C4-2B (cell line): ENCODE measurements around the gene FSIP2.

Source experiments
- ZFX ChIP-seq: fragments of 450-650 bp; IDR thresholded peaks from 2 replicates; pipeline ENCODE4 v1.6.1; 2017
- TF ChIP-seq, protein P1 (sequence below): fragments of 450-650 bp; conservative IDR thresholded peaks from 2 replicates; pipeline ENCODE4 v1.5.1; 2017; ENCODE audit warnings: mild to moderate bottlenecking

DNA sequence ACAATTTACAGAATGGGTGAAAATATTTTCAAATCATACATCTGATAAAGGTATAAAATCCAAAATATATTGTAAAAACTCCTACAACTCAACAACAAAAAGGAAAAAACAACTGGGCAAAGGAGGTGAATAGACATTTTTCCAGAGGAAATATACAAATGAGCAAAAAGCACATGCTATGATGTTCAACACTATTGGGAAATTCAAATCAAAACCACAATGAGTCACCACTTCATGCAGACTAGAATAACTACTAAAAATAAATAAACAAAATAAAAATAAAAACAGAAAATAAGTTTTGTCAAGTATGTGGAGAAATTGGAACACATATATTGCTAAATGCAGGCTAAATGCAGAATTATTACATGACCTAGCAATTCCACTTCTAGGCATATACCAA, 120.9 kb downstream of the FSIP2 start:
- TF ChIP-seq, protein P1, sequence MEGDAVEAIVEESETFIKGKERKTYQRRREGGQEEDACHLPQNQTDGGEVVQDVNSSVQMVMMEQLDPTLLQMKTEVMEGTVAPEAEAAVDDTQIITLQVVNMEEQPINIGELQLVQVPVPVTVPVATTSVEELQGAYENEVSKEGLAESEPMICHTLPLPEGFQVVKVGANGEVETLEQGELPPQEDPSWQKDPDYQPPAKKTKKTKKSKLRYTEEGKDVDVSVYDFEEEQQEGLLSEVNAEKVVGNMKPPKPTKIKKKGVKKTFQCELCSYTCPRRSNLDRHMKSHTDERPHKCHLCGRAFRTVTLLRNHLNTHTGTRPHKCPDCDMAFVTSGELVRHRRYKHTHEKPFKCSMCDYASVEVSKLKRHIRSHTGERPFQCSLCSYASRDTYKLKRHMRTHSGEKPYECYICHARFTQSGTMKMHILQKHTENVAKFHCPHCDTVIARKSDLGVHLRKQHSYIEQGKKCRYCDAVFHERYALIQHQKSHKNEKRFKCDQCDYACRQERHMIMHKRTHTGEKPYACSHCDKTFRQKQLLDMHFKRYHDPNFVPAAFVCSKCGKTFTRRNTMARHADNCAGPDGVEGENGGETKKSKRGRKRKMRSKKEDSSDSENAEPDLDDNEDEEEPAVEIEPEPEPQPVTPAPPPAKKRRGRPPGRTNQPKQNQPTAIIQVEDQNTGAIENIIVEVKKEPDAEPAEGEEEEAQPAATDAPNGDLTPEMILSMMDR = no peak
- no peak for TF ChIP-seq ZFX
